Measurements from ENCODE around the gene DTD2.
"Not testable (repeated sequence)": the region's sequence is repeated elsewhere in the genome, so short reads cannot be mapped to it uniquely, and the experiment has no call there.

- TF ChIP-seq TCF7L2 (IDR thresholded peaks at IDR 0.05; ENCODE audit: low read depth, low read length); SRSF1 (IDR thresholded peaks at IDR 0.05; ENCODE audit: low read depth, low read length); NRF1 (conservative IDR thresholded peaks at IDR 0.05 in 1 of 2, IDR thresholded peaks at IDR 0.05 in 1 of 2); BHLHE40 (IDR thresholded peaks at IDR 0.05; ENCODE audit: low read length); CTCF (IDR thresholded peaks at IDR 0.05 in 2 of 3, conservative IDR thresholded peaks at IDR 0.05 in 1 of 3; ENCODE audit: insufficient read depth in 2 of 3, low read depth in 1 of 3, low read length in 3 of 3); PHF8 (IDR thresholded peaks at IDR 0.05; ENCODE audit: borderline replicate concordance, low read length); GTF2F1 (IDR thresholded peaks at IDR 0.05; ENCODE audit: low read depth, low read length); ZNF23 (CRISPR knock-in tag; IDR thresholded peaks at IDR 0.05); ZNF586 (CRISPR knock-in tag; conservative IDR thresholded peaks at IDR 0.05): not testable (repeated sequence)
These were observed 5.1 kb upstream of the DTD2 start for GRCh38 chr14:31462450-31462849.
